Renal cortical epithelial cell (primary cell): Measurements from ENCODE around the gene RNFT1. TPM values are rescaled to one million over a fixed set of nuclear protein-coding genes. Genes with fewer than 3 reads are reported as not detected.
"Not testable (repeated sequence)": the region's sequence is repeated elsewhere in the genome, so short reads cannot be mapped to it uniquely, and the experiment has no call there.

Experiments used
- DNase-seq: peaks from one replicate; pipeline ENCODE4 v3.0.0-alpha.2; 2011; ENCODE audit warnings: low read depth
- total RNA-seq: library from RNA; depleted of rRNA; stranded (reverse); fragments of >200 nt; gene quantifications from 2 replicates; pipeline ENCODE4 v1.2.3, GENCODE V29; 2014

Gene RNFT1
- total RNA-seq, 1 donor from 2014 or later: 17.9 TPM

GRCh38 chr17:59930121-59930520, 34.4 kb downstream of the RNFT1 start:
- not testable (repeated sequence) for DNase-seq

- not testable (repeated sequence) for DNase-seq
These were observed 43.9 kb downstream of the RNFT1 start for GRCh38 chr17:59920637-59921036.

GRCh38 chr17:59916446-59916845, 48.1 kb downstream of the RNFT1 start:
- no peak for DNase-seq

GRCh38 chr17:59914274-59914854, 50.2 kb downstream of the RNFT1 start:
- peak; percentile 56 for DNase-seq

- DNase-seq: no peak
These were observed 57.1 kb downstream of the RNFT1 start for GRCh38 chr17:59907467-59907866.

- DNase-seq: no peak
These were observed 61.1 kb downstream of the RNFT1 start for GRCh38 chr17:59903455-59903854.

Other genes with a start within 250 kb of the RNFT1 start
- 4.3 and 14.5 TPM in 2 replicates for gene TUBD1, start 71.8 kb downstream of the RNFT1 start, total RNA-seq
- gene RPS6KB1, start 71.6 kb downstream of the RNFT1 start, total RNA-seq: 10.9 and 20.9 TPM in 2 replicates
- gene HEATR6, start 114.2 kb upstream of the RNFT1 start, total RNA-seq: 9.4 and 34.1 TPM in 2 replicates
- 0.45 TPM in 1 of 2 replicates, not detected in the other for gene CA4, start 185.2 kb upstream of the RNFT1 start, total RNA-seq